NCI-H446 (cell line): ENCODE results near the gene TCP11X1.
"Not testable (repeated sequence)": the region's sequence is repeated elsewhere in the genome, so short reads cannot be mapped to it uniquely, and the experiment has no call there.

ENCODE experiments used
- DNase-seq, 2 experiments: peaks; one replicate each; lab custom pipeline; 2025; lab: John Stamatoyannopoulos, UW

The TCP11X1 gene

GRCh38 chrX:102214986-102215385 is at the start of gene TCP11X1:
TSS of gene TCP11X1 (plus strand) at chrX:102215301.
- DNase-seq: not testable (repeated sequence)

DNA sequence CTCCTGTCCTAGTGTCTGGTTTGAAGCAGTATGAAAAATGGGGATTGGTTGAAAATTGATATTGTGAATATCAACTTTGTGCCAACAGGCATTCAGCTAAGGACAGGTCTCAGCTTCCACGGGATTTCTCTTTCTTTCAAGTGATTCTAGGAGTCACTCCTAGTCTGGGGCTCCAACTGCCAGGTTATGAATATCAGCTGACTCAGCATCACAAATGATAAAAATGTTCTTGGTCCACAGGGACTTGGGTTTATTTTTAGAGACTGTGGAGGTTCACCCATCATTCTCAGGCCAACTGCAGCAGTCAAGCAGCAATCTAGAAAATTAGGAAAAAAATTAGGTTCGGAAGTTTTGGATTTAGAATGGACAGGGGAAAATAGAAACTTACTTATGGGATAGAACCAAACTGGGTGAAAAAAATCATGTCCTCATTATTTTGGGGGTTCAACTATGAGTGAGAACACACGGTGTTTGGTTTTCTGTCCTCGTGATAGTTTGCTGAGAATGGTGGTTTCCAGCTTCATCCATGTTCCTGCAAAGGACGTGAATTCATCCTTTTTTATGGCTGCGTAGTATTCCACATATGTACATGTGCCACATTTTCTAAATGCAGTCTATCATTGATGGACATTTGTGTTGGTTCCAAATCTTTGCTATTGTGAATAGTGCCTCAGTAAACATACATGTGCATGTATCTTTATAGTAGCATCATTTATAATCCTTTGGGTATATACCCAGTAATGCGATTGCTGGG is 29.0 kb upstream of the TCP11X1 start:
- DNase-seq: no peak

- not testable (repeated sequence) for DNase-seq
These were observed 7.2 kb upstream of the TCP11X1 start for GRCh38 chrX:102207940-102208339.

GRCh38 chrX:102216497-102216896 is 1.4 kb downstream of the TCP11X1 start:
- not testable (repeated sequence) for DNase-seq

- not testable (repeated sequence) for DNase-seq
These were observed 20.6 kb downstream of the TCP11X1 start for GRCh38 chrX:102235678-102236077.

DNA sequence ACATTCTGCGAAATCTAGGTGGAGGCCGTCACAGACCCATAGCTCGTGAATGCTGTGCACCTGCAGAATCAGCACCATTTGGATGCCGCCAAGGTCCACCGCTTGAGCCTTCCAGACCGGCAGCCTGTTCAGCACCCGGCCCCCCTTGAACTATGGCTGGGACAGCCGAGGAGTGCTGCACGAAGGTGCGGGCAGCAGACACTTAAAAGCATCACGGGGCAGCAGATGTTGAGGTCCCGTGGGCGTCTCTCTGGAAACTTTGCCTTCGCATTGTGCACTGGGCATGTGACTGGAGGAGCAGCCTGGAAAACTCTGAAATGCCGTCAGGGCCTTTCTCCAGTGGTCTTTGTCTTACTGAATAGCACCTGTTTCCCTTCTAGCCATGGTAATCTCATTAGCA is 25.2 kb downstream of the TCP11X1 start:
- not testable (repeated sequence) for DNase-seq

GRCh38 chrX:102246893-102247292 is 31.8 kb downstream of the TCP11X1 start, which contains the start of gene NXF2:
TSS of gene NXF2 (plus strand) at chrX:102247167. CDS start at chrX:102307079, 59,912 bp downstream.
- DNase-seq: not testable (repeated sequence)

DNA sequence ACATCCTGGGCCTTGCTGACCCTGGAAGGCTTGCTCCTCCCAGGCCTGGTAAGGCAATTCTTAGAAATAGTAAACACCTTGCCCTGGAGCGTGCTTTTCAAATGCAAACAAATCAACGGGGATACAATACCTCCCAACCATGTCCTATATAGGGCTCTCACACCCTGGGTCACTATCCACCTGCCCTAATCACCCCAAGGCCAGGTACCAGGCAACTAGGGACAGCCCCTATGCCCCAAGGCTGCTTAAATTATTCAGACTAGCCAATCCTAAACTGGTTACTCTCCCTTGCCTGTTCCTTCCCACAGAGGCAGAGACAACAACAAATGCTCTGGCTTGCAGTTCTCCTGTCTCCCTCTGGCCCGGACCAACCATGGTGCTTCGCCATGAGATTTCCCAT is 57.1 kb downstream of the TCP11X1 start:
- DNase-seq: not testable (repeated sequence)
